ENCODE data around the gene SLC1A1. TPM values are rescaled to one million over a fixed set of nuclear protein-coding genes. Genes with fewer than 3 reads are reported as not detected.
A peak's percentile ranks its signal among the peaks of the same experiment; 100 is the strongest.

The SLC1A1 gene
- total RNA-seq, 4 donors from 2014 or later, result 1.1 to 2.3 (median 1.8) TPM

GRCh38 chr9:4594545-4594944 lies 104.3 kb downstream of the SLC1A1 start:
- no peak overlapping the region for H3K4me3 ChIP-seq
- no peaks in the 10 kb centered on the region for H3K9me3 ChIP-seq
- H3K27ac ChIP-seq, result no peak overlapping the region
- H3K36me3 ChIP-seq, result no peaks in the 10 kb centered on the region
- no peak for TF ChIP-seq POLR2A (IDR thresholded peaks at IDR 0.05)
- TF ChIP-seq EP300 (IDR thresholded peaks at IDR 0.05), result no peak
- no peak for TF ChIP-seq POLR2AphosphoS5 (IDR thresholded peaks at IDR 0.05)
- TF ChIP-seq CTCF (IDR thresholded peaks at IDR 0.05), result no peak
- no peaks in the 10 kb centered on the region for H3K27me3 ChIP-seq
- peaks cover 0 to 33% (median 11%) of the 10 kb centered on the region in 3 donors for H3K4me1 ChIP-seq
- WGBS, 2 donors (ENCODE audit: low coverage in 1 of 2), result 69 to 90% methylated on average over 3 to 4 of the region's 4 CpGs
- no peak for ATAC-seq

- Histone ChIP-seq H3K27ac (no peak overlapping the region), H3K4me3 (no peak overlapping the region), H3K27me3 (no peaks in the 10 kb centered on the region), H3K36me3 (no peaks in the 10 kb centered on the region), H3K4me1 (peaks cover 0 to 33% (median 11%) of the 10 kb centered on the region in 3 donors), H3K9me3 (no peaks in the 10 kb centered on the region)
- no peak for TF ChIP-seq POLR2AphosphoS5 (IDR thresholded peaks at IDR 0.05)
- no peak for TF ChIP-seq POLR2A (IDR thresholded peaks at IDR 0.05)
- TF ChIP-seq CTCF (IDR thresholded peaks at IDR 0.05), result no peak
- no peak for TF ChIP-seq EP300 (IDR thresholded peaks at IDR 0.05)
- WGBS, 2 donors (ENCODE audit: low coverage in 1 of 2), result 83 to 91% methylated on average over 2 of the region's 2 CpGs
- no peak for ATAC-seq
Measured at GRCh38 chr9:4594994-4595393, 104.7 kb downstream of the SLC1A1 start.

- peak overlapping the region; percentile 39 to 60 (median 48) for H3K27ac ChIP-seq
- TF ChIP-seq POLR2A (IDR thresholded peaks at IDR 0.05) (no peak), CTCF (IDR thresholded peaks at IDR 0.05) (no peak), EP300 (IDR thresholded peaks at IDR 0.05) (no peak), POLR2AphosphoS5 (IDR thresholded peaks at IDR 0.05) (no peak)
- H3K36me3 ChIP-seq, result no peaks in the 10 kb centered on the region
- H3K4me1 ChIP-seq, result peaks cover 0 to 21% (median 7%) of the 10 kb centered on the region in 3 donors
- ATAC-seq, result peak; percentile 39
- no peaks in the 10 kb centered on the region for H3K9me3 ChIP-seq
- H3K4me3 ChIP-seq, result no peak overlapping the region
- H3K27me3 ChIP-seq, result no peaks in the 10 kb centered on the region
- WGBS, 2 donors (ENCODE audit: low coverage in 1 of 2), result 25 to 50% methylated on average over 4 to 7 of the region's 11 CpGs
Measured at GRCh38 chr9:4596165-4596922, 106.1 kb downstream of the SLC1A1 start.

- Histone ChIP-seq H3K36me3 (no peaks in the 10 kb centered on the region), H3K27ac (no peak overlapping the region), H3K27me3 (no peaks in the 10 kb centered on the region), H3K9me3 (no peaks in the 10 kb centered on the region), H3K4me1 (peaks cover 0 to 14% (median 4%) of the 10 kb centered on the region in 3 donors), H3K4me3 (no peak overlapping the region)
- TF ChIP-seq EP300 (IDR thresholded peaks at IDR 0.05) (no peak), POLR2AphosphoS5 (IDR thresholded peaks at IDR 0.05) (no peak), CTCF (IDR thresholded peaks at IDR 0.05) (no peak), POLR2A (IDR thresholded peaks at IDR 0.05) (no peak)
- ATAC-seq, result no peak
- 71 to 100% methylated on average over 1 of the region's 1 CpG for WGBS, 2 donors (ENCODE audit: low coverage in 1 of 2)
Measured at GRCh38 chr9:4600368-4600767, 110.1 kb downstream of the SLC1A1 start.

- H3K9me3 ChIP-seq, result no peaks in the 10 kb centered on the region
Measured at GRCh38 chr9:4603830-4604229, 113.6 kb downstream of the SLC1A1 start.

More at GRCh38 chr9:4603830-4604229, 113.6 kb downstream of the SLC1A1 start:
- no peak for ATAC-seq
- no peak overlapping the region for H3K27ac ChIP-seq
- H3K36me3 ChIP-seq, result no peaks in the 10 kb centered on the region
- H3K4me1 ChIP-seq, result no peaks in the 10 kb centered on the region
- no peak overlapping the region for H3K4me3 ChIP-seq
- 75 to 86% methylated on average over 5 of the region's 5 CpGs for WGBS, 2 donors (ENCODE audit: low coverage in 1 of 2)
- no peak for TF ChIP-seq CTCF (IDR thresholded peaks at IDR 0.05)
- TF ChIP-seq POLR2A (IDR thresholded peaks at IDR 0.05), result no peak
- no peak for TF ChIP-seq EP300 (IDR thresholded peaks at IDR 0.05)
- no peak for TF ChIP-seq POLR2AphosphoS5 (IDR thresholded peaks at IDR 0.05)
- H3K27me3 ChIP-seq, result no peaks in the 10 kb centered on the region

All from gastroesophageal sphincter (tissue), 4 donors.